ENCODE measurements around the gene HSPA12A. TPM values are rescaled to one million over a fixed set of nuclear protein-coding genes. Genes with fewer than 3 reads are reported as not detected.
A peak's percentile ranks its signal among the peaks of the same experiment; 100 is the strongest.

Gene HSPA12A
- total RNA-seq, 1 donor from 2014 or later: 4.0 TPM

DNA sequence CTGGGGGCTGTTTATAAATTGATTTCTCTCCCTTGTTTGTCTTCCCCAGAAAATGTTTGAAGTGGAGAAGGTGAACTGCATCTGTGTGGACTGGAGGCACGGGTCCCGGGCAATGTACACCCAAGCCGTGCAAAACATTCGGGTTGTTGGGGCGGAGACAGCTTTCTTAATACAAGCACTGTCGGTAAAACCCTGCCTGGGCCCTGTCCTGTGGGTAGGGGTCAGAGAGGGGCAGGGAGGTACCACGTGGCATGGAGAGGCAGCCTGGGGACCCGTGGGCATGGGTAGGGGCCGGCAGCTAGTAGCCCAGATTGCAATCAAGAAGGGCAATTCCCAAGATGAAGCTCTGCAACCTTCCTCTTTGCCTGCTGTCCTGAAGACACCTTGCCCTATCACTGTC is 115.6 kb downstream of the HSPA12A start:
- DNase-seq (ENCODE audit: extremely low spot score, unreplicated experiment): peak; percentile 72
- TF ChIP-seq CTCF (IDR thresholded peaks at IDR 0.05): no peak
- Mint-ChIP-seq H3K4me3 (ENCODE audit: unreplicated experiment) (no peak overlapping the region), H3K27ac (ENCODE audit: unreplicated experiment) (no peak overlapping the region), H3K36me3 (ENCODE audit: unreplicated experiment) (no peaks in the 10 kb centered on the region), H3K4me1 (ENCODE audit: unreplicated experiment) (no peaks in the 10 kb centered on the region), H3K9me3 (ENCODE audit: unreplicated experiment) (no peaks in the 10 kb centered on the region), H3K27me3 (ENCODE audit: unreplicated experiment) (peaks cover 3% of the 10 kb centered on the region)

- no peaks in the 10 kb centered on the region for H3K4me1 Mint-ChIP-seq (ENCODE audit: unreplicated experiment)
- no peak overlapping the region for H3K4me3 Mint-ChIP-seq (ENCODE audit: unreplicated experiment)
- TF ChIP-seq CTCF (IDR thresholded peaks at IDR 0.05): no peak
- DNase-seq (ENCODE audit: extremely low spot score, unreplicated experiment): peak; percentile 42
- H3K36me3 Mint-ChIP-seq (ENCODE audit: unreplicated experiment): no peaks in the 10 kb centered on the region
- peaks cover 3% of the 10 kb centered on the region for H3K27me3 Mint-ChIP-seq (ENCODE audit: unreplicated experiment)
- no peak overlapping the region for H3K27ac Mint-ChIP-seq (ENCODE audit: unreplicated experiment)
- no peaks in the 10 kb centered on the region for H3K9me3 Mint-ChIP-seq (ENCODE audit: unreplicated experiment)
These were observed 116.5 kb downstream of the HSPA12A start for GRCh38 chr10:116625845-116626244.

DNA sequence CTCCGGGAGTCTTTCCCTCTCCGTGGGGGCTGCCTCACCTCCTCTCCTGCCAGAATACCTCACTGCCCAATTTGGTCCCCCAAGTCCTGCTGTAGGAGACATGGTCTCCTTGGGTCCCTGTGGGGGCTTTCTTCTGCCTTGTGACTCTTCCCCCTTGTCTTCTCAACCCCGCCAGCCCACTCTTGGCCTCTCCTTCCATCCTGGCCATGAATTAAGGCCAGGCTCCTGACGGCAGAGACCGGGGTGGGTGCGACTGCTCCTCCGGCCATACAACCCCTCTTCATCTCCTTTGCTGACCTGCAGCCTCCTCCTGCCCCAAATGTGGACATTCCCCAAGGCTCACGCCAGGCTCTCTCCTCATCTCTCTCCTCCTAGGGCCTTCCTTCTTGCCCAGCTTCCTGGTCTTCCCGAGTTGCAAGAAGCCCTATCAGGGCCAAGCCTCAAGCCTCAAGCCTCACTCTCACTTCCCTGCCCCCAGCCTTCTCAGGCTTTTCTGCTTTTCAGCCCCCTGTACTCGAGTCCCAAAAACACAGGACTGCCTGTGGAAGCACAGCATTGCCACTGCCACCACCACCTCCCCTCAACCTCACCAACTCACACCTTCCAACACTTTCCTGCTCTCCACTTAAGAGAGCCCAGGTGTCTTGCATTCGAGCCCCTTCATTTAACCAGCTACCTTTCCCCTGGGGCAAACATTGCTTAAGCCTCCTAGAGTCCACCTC is 120.3 kb downstream of the HSPA12A start:
- Mint-ChIP-seq H3K4me1 (ENCODE audit: unreplicated experiment) (no peaks in the 10 kb centered on the region), H3K4me3 (ENCODE audit: unreplicated experiment) (no peak overlapping the region), H3K27ac (ENCODE audit: unreplicated experiment) (no peak overlapping the region), H3K27me3 (ENCODE audit: unreplicated experiment) (peaks cover 3% of the 10 kb centered on the region), H3K9me3 (ENCODE audit: unreplicated experiment) (no peaks in the 10 kb centered on the region), H3K36me3 (ENCODE audit: unreplicated experiment) (no peaks in the 10 kb centered on the region)
- TF ChIP-seq CTCF (IDR thresholded peaks at IDR 0.05): no peak
- DNase-seq (ENCODE audit: extremely low spot score, unreplicated experiment): no peak

GRCh38 chr10:116621476-116621875 is 120.9 kb downstream of the HSPA12A start:
- no peak for DNase-seq (ENCODE audit: extremely low spot score, unreplicated experiment)

More at GRCh38 chr10:116621476-116621875, 120.9 kb downstream of the HSPA12A start:
- no peaks in the 10 kb centered on the region for H3K4me1 Mint-ChIP-seq (ENCODE audit: unreplicated experiment)
- H3K27ac Mint-ChIP-seq (ENCODE audit: unreplicated experiment): no peak overlapping the region
- H3K27me3 Mint-ChIP-seq (ENCODE audit: unreplicated experiment): peaks cover under 1% of the 10 kb centered on the region
- no peak for TF ChIP-seq CTCF (IDR thresholded peaks at IDR 0.05)
- H3K9me3 Mint-ChIP-seq (ENCODE audit: unreplicated experiment): no peaks in the 10 kb centered on the region
- H3K4me3 Mint-ChIP-seq (ENCODE audit: unreplicated experiment): no peak overlapping the region
- H3K36me3 Mint-ChIP-seq (ENCODE audit: unreplicated experiment): no peaks in the 10 kb centered on the region

Other genes with a start within 250 kb of the HSPA12A start
- not detected in 2 replicates for gene PNLIP, start 196.6 kb downstream of the HSPA12A start, total RNA-seq
- not detected in 2 replicates for gene PNLIPRP1, start 151.6 kb downstream of the HSPA12A start, total RNA-seq
- gene PNLIPRP2, start 121.6 kb downstream of the HSPA12A start, total RNA-seq: not detected in 2 replicates
- 0.70 and 0.76 TPM in 2 replicates for gene ENO4, start 106.9 kb upstream of the HSPA12A start, total RNA-seq